Gastrocnemius medialis (tissue), 4 donors: Measurements from ENCODE around the gene IL2RG.

Experiments used
- CTCF ChIP-seq, 5 experiments: fragments of 450-650 bp in 3 of 5; fragments of 200-600 bp in 2 of 5; sonication (generic) in 2 of 5; IDR thresholded peaks in 4 of 5; conservative IDR thresholded peaks in 1 of 5; 1 replicate in 4 of 5; 2 replicates in 1 of 5; pipeline ENCODE4 v1.5.1; 2016 to 2019; ENCODE audit warnings: antibody characterized with exemption in 5 of 5, mild to moderate bottlenecking in 3 of 5, moderate library complexity in 3 of 5
- POLR2A ChIP-seq, 2 donors: fragments of 450-650 bp; IDR thresholded peaks; one replicate each; pipeline ENCODE4 v1.6.1; 2017; ENCODE audit warnings: antibody characterized with exemption in 2 of 2, mild to moderate bottlenecking in 2 of 2, moderate library complexity in 2 of 2

GRCh38 chrX:71144651-71145050, 33.3 kb upstream of the IL2RG start, which contains the start of gene NLGN3:
- TF ChIP-seq CTCF (IDR thresholded peaks at IDR 0.05 in 4 of 5, conservative IDR thresholded peaks at IDR 0.05 in 1 of 5): no peak
- no peak for TF ChIP-seq POLR2A (IDR thresholded peaks at IDR 0.05)
